Neural cell (in vitro differentiated cells): Measurements from ENCODE around the gene PLA2G6. TPM values are rescaled to one million over a fixed set of nuclear protein-coding genes. Genes with fewer than 3 reads are reported as not detected.

Experiments
- H2AFZ ChIP-seq: fragments of 200-600, 300-800 bp; sonication (generic), shearing (Covaris generic); 2 replicates; pipeline ENCODE4 v1.6.0; 2014; ENCODE audit warnings: low read depth, mild to moderate bottlenecking, antibody characterized with exemption, low read length, moderate library complexity
- H3F3A ChIP-seq: fragments of 200-600 bp; shearing (Covaris generic); 2 replicates; pipeline ENCODE4 v1.6.1; 2016; ENCODE audit warnings: mild to moderate bottlenecking, moderate library complexity, mixed read lengths, antibody characterized with exemption, low read length; ENCODE audit not compliant: insufficient read depth, poor library complexity, severe bottlenecking
- H3K27ac ChIP-seq: fragments of 200-600, 300-800 bp; sonication (generic), shearing (Covaris generic); 2 replicates; pipeline ENCODE4 v1.5.1; 2014; ENCODE audit warnings: mild to moderate bottlenecking, low read length, moderate library complexity
- H3K27me3 ChIP-seq: fragments of 300-800, 200-600 bp; sonication (generic), shearing (Covaris generic); 2 replicates; pipeline ENCODE4 v1.6.0; 2014; ENCODE audit warnings: mild to moderate bottlenecking, low read depth, low read length, moderate library complexity; ENCODE audit not compliant: insufficient read depth
- H3K36me3 ChIP-seq: fragments of 300-800, 200-600 bp; sonication (generic), shearing (Covaris generic); 2 replicates; pipeline ENCODE4 v1.5.1; 2014; ENCODE audit warnings: mild to moderate bottlenecking, antibody characterized with exemption, low read length, moderate library complexity; ENCODE audit not compliant: insufficient read depth
- H3K4me2 ChIP-seq: fragments of 300-800, 200-600 bp; sonication (generic), shearing (Covaris generic); 2 replicates; pipeline ENCODE4 v1.6.0; 2014; ENCODE audit warnings: mild to moderate bottlenecking, low read length
- H3K4me3 ChIP-seq: fragments of 300-800, 200-600 bp; sonication (generic), shearing (Covaris generic); 2 replicates; pipeline ENCODE4 v1.5.1; 2014; ENCODE audit warnings: mild to moderate bottlenecking, low read length, moderate library complexity
- H3K79me2 ChIP-seq: fragments of 200-600 bp; shearing (Covaris generic); replicated peaks from 2 replicates; pipeline ENCODE4 v1.6.0; 2014; ENCODE audit warnings: mild to moderate bottlenecking, low read length, moderate library complexity; ENCODE audit not compliant: insufficient read depth
- H3K9ac ChIP-seq: fragments of 300-800, 200-600 bp; sonication (generic), shearing (Covaris generic); 2 replicates; pipeline ENCODE4 v1.6.1; 2016; ENCODE audit warnings: mild to moderate bottlenecking, low read length, mixed read lengths
- H3K9me2 ChIP-seq: fragments of 200-600 bp; shearing (Covaris generic); 2 replicates; pipeline ENCODE4 v1.6.1; 2016; ENCODE audit warnings: mild to moderate bottlenecking, low read length, mixed read lengths; ENCODE audit not compliant: insufficient read depth
- H3K9me3 ChIP-seq: fragments of 200-600, 300-800 bp; sonication (generic), shearing (Covaris generic); 2 replicates; pipeline ENCODE4 v1.6.1; 2016; ENCODE audit warnings: mild to moderate bottlenecking, mixed run types, low read length, moderate library complexity, mixed read lengths
- H4K20me1 ChIP-seq: fragments of 200-600 bp; shearing (Covaris generic); 2 replicates; pipeline ENCODE4 v1.6.1; 2016; ENCODE audit warnings: mild to moderate bottlenecking, mixed run types; ENCODE audit not compliant: insufficient read depth
- EP300 ChIP-seq: fragments of 450-650 bp; conservative IDR thresholded peaks from 2 replicates; pipeline ENCODE4 v1.6.1; 2014; ENCODE audit warnings: antibody characterized with exemption, mild to moderate bottlenecking, moderate library complexity; ENCODE audit not compliant: poor library complexity, severe bottlenecking
- EZH2 ChIP-seq: fragments of 200-600, 300-800 bp; shearing (Covaris generic), sonication (generic); IDR thresholded peaks from 2 replicates; pipeline ENCODE4 v1.6.1; 2014; ENCODE audit warnings: antibody characterized with exemption, low read length, borderline replicate concordance, mild to moderate bottlenecking; ENCODE audit not compliant: insufficient read depth, poor library complexity, severe bottlenecking
- MXI1 ChIP-seq: fragments of 450-650 bp; conservative IDR thresholded peaks from 2 replicates; pipeline ENCODE4 v1.6.1; 2014; ENCODE audit warnings: antibody characterized with exemption, mild to moderate bottlenecking; ENCODE audit not compliant: poor library complexity, severe bottlenecking
- POLR2AphosphoS5 ChIP-seq: IDR thresholded peaks from 2 replicates; pipeline ENCODE4 v1.6.1; 2012
- RAD21 ChIP-seq: fragments of 450-650 bp; conservative IDR thresholded peaks from 2 replicates; pipeline ENCODE4 v1.6.1; 2014; ENCODE audit warnings: antibody characterized with exemption, mild to moderate bottlenecking, moderate library complexity
- polyA plus RNA-seq: library from polyadenylated mRNA; depleted of rRNA; stranded (reverse); fragments of >200 nt; gene quantifications from 2 replicates; pipeline ENCODE4 v1.2.3, GENCODE V29; 2014
- TF ChIP-seq, protein P1 (sequence below): IDR thresholded peaks from 2 replicates; pipeline ENCODE4 v1.6.1; 2012; ENCODE audit warnings: borderline replicate concordance
- TF ChIP-seq, protein P2 (sequence below): fragments of 450-650 bp; IDR thresholded peaks from 2 replicates; pipeline ENCODE4 v1.5.1; 2014; ENCODE audit warnings: antibody characterized with exemption, mild to moderate bottlenecking, moderate library complexity; ENCODE audit not compliant: poor library complexity, severe bottlenecking

Gene PLA2G6
- polyA plus RNA-seq, 1 donor from 2014 or later = 18.5 TPM

DNA sequence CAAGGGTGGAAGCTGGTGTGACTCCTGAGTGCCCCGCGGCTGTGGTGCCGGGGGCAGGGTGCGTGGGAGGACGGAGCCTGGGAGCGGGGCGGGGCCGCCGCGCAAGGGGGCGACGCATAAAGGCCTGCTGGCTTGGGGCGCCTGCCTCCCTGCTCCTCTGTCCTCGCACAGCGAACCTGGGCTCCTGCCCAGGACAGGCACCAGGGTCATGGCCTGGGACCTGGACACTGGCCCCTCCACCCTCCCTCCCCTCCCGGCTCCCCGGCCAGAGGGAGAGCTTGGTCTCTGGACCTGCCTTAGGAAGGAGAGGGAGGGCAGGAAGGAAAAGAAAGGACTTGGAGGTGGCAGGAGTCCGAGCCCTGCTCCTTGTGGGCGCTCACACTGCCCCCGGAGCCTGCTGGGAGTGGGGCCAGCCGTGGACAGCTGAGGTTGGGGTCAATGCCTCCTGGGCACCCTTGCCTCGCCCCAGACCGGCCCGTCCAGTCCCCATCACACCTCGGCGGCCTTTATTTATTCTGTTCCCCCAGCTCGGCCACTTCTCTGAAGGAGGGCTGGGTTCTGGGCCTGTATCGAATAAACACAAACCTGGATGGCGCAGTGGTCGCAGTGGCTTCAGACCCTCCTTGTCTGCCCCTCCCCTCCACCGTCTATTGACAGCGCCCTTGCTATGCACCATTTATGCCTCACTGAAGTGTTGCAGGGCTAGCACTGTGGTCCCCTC is 106.4 kb downstream of the PLA2G6 start:
- H3K9me3 ChIP-seq = no peaks in the 10 kb centered on the region
- no peak overlapping the region for H3K4me2 ChIP-seq
- H3K9ac ChIP-seq = no peak overlapping the region
- H3K36me3 ChIP-seq = no peaks in the 10 kb centered on the region
- H2AFZ ChIP-seq = no peak overlapping the region
- no peaks in the 10 kb centered on the region for H3K9me2 ChIP-seq
- no peaks in the 10 kb centered on the region for H4K20me1 ChIP-seq
- H3K27ac ChIP-seq = no peak overlapping the region
- no peaks in the 10 kb centered on the region for H3F3A ChIP-seq
- no peak for TF ChIP-seq EZH2
- TF ChIP-seq MXI1 = no peak
- TF ChIP-seq, protein P1, sequence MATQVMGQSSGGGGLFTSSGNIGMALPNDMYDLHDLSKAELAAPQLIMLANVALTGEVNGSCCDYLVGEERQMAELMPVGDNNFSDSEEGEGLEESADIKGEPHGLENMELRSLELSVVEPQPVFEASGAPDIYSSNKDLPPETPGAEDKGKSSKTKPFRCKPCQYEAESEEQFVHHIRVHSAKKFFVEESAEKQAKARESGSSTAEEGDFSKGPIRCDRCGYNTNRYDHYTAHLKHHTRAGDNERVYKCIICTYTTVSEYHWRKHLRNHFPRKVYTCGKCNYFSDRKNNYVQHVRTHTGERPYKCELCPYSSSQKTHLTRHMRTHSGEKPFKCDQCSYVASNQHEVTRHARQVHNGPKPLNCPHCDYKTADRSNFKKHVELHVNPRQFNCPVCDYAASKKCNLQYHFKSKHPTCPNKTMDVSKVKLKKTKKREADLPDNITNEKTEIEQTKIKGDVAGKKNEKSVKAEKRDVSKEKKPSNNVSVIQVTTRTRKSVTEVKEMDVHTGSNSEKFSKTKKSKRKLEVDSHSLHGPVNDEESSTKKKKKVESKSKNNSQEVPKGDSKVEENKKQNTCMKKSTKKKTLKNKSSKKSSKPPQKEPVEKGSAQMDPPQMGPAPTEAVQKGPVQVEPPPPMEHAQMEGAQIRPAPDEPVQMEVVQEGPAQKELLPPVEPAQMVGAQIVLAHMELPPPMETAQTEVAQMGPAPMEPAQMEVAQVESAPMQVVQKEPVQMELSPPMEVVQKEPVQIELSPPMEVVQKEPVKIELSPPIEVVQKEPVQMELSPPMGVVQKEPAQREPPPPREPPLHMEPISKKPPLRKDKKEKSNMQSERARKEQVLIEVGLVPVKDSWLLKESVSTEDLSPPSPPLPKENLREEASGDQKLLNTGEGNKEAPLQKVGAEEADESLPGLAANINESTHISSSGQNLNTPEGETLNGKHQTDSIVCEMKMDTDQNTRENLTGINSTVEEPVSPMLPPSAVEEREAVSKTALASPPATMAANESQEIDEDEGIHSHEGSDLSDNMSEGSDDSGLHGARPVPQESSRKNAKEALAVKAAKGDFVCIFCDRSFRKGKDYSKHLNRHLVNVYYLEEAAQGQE = no peak
- no peak for TF ChIP-seq RAD21
- no peak overlapping the region for H3K4me3 ChIP-seq
- H3K79me2 ChIP-seq = no peaks in the 10 kb centered on the region
- H3K27me3 ChIP-seq = no peaks in the 10 kb centered on the region

DNA sequence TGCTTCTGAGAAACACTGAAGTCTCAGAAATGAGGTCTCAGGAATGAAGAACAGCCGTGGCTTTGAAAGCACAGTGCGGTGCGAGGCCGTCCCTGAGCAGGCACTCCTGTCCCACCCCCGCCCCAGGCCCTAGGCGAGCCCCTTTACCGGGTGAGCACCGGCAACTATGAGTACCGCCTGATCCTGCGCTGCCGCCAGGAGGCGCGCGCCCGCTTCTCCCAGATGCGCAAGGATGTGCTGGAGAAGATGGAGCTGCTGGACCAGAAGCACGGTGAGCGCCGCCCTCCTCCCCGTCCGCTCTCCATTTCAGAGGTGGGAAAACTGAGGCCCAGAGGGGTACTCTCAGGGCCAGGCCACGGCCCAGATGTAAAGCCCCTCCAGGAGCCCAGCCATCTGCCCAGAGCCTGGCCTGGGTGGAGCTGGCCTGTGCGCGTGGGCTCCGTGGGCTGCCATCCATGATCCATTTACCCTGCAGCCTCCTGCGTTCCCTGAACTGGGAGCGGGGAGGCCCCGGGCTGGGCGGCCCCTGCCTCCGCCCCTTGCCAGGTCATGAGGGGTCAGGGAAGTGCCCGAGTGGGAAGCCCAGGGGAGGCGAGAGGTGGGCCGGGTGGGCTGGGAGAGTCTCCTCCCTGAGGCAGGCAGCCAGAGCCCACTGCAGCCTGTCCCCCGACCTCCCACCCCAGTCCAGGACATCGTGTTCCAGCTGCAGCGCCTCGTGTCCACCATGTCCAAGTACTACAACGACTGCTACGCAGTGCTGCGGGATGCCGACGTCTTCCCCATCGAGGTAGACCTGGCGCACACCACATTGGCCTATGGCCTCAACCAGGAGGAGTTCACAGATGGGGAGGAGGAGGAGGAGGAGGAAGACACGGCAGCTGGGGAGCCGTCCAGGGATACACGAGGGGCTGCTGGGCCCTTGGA is 107.2 kb downstream of the PLA2G6 start:
- Histone ChIP-seq H3K4me3 (no peak overlapping the region), H3K4me2 (no peak overlapping the region), H3K9me2 (no peaks in the 10 kb centered on the region), H4K20me1 (no peaks in the 10 kb centered on the region), H3K9ac (no peak overlapping the region), H3K36me3 (no peaks in the 10 kb centered on the region), H3K79me2 (no peaks in the 10 kb centered on the region), H2AFZ (no peak overlapping the region), H3F3A (no peaks in the 10 kb centered on the region), H3K9me3 (no peaks in the 10 kb centered on the region), H3K27ac (no peak overlapping the region), H3K27me3 (no peaks in the 10 kb centered on the region)
- TF ChIP-seq, protein P2, sequence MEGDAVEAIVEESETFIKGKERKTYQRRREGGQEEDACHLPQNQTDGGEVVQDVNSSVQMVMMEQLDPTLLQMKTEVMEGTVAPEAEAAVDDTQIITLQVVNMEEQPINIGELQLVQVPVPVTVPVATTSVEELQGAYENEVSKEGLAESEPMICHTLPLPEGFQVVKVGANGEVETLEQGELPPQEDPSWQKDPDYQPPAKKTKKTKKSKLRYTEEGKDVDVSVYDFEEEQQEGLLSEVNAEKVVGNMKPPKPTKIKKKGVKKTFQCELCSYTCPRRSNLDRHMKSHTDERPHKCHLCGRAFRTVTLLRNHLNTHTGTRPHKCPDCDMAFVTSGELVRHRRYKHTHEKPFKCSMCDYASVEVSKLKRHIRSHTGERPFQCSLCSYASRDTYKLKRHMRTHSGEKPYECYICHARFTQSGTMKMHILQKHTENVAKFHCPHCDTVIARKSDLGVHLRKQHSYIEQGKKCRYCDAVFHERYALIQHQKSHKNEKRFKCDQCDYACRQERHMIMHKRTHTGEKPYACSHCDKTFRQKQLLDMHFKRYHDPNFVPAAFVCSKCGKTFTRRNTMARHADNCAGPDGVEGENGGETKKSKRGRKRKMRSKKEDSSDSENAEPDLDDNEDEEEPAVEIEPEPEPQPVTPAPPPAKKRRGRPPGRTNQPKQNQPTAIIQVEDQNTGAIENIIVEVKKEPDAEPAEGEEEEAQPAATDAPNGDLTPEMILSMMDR = peak; percentile 43
- TF ChIP-seq RAD21 (peak; percentile 32), EZH2 (no peak), POLR2AphosphoS5 (no peak), EP300 (no peak)
- TF ChIP-seq, protein P1 = no peak
